ENCODE data around the gene NUDT15. TPM values are rescaled to one million over a fixed set of nuclear protein-coding genes. Genes with fewer than 3 reads are reported as not detected.

Gene NUDT15
- total RNA-seq, 1 donor from 2014 or later: 10.2 TPM

DNA sequence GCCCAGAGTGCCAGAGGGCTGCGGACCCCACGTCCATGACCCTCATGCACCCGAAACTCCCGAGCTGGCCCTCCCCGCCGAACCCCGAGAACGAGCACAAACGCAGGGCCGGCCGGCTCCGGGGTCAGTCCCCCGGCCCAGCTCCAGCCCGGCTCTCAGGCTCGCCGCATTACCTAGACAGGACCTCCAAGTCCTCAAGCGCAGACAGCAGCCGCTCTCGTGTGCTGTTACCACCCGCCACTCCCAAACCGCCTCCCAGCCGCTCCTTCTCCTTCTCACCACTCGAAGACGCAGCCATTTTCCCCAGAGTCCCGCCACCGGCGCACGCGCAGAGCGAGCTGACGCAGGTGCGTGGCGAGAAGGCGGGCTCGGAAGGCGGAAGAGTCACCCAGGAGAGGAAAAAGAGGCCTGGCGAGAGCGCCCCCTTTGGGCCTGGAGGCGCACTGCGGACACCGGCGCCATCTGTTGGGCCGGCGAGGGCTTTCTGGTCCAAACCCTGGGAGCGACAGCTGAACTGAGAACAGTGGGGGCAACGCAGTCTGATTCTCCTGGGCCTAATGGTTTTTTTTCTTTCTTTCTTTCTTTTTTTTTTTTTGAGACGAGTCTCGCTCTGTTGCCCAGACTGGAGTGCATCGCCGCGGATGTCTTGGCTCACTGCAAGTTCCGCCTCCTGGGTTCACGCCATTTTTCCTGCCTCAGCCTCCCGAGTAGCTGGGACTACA lies 57.4 kb downstream of the NUDT15 start, which contains the start of gene MED4:
MED4 (minus strand) TSS at position 324 of the 722 bp plus-strand sequence; CDS start at position 298, 26 bp downstream.
- DNase-seq (ENCODE audit: low spot score in 2 of 2) (peak; percentile 84 to 93), FAIRE-seq (no peak)

GRCh38 chr13:48096670-48097069 lies 59.1 kb downstream of the NUDT15 start:
- DNase-seq (ENCODE audit: low spot score in 2 of 2) (no peak), FAIRE-seq (no peak)

Other genes with a start within 250 kb of the NUDT15 start
- gene SUCLA2, start 36.5 kb upstream of the NUDT15 start, total RNA-seq: 69.3 TPM
- 37.9 TPM for gene MED4, start 57.4 kb downstream of the NUDT15 start, total RNA-seq
- gene ITM2B, start 195.5 kb downstream of the NUDT15 start, total RNA-seq: 99.5 TPM

Data from frontal cortex (tissue), 4 donors.